HCT116 (cell line): ENCODE results near the gene AGPAT3. TPM values are rescaled to one million over a fixed set of nuclear protein-coding genes. Genes with fewer than 3 reads are reported as not detected.

Source experiments
- ATAC-seq: fragments of 200-7000 bp; cut with Tn5 transposase; 2 replicates; pipeline ENCODE4 v1.9.1; 2020; ENCODE audit warnings: mild to moderate bottlenecking, moderate library complexity
- BruUV-seq: library from RNA; stranded (reverse); fragments of 400-500 nt; replicated peaks from 2 replicates; lab custom pipeline; 2021; lab: Mats Ljungman, UMichigan
- CTCF ChIA-PET: fragments of 300-600 bp; sonication (Branson Sonifier 250); formaldehyde crosslinking; loops from one replicate; lab custom pipeline; 2021; ENCODE audit warnings: antibody characterized with exemption; lab: Charles Lee
- POLR2A ChIA-PET: fragments of 300-600, 350-600 bp; sonication (Branson Sonifier 250); formaldehyde crosslinking; loops from one replicate; lab custom pipeline; 2021; ENCODE audit warnings: antibody characterized with exemption; lab: Charles Lee
- RAD21 ChIA-PET, 2 experiments: fragments of 300-600 bp; sonication (Branson Sonifier 250); formaldehyde crosslinking; loops; one replicate each; lab custom pipeline; 2023; ENCODE audit warnings: low total read pairs in 2 of 2; ENCODE audit not compliant: uncharacterized antibody in 2 of 2, unreplicated experiment in 2 of 2, low non-redundant PET in 1 of 2; lab: Charles Lee
- DNase-seq: peaks from one replicate; pipeline ENCODE4 v3.0.0-alpha.2; 2010; ENCODE audit warnings: low read depth, low spot score
- H2AFZ ChIP-seq: fragments of 200-600 bp; shearing (Covaris generic), sonication (generic); 2 replicates; pipeline ENCODE4 v1.6.1; 2017; ENCODE audit warnings: low read depth, mixed run types, mixed read lengths, antibody characterized with exemption, low read length; ENCODE audit not compliant: poor library complexity, severe bottlenecking
- H3K27ac ChIP-seq: 2 replicates; pipeline ENCODE4 v1.5.1; 2012; ENCODE audit warnings: low read depth, low read length
- H3K27me3 ChIP-seq: fragments of 200-600 bp; sonication (generic); 2 replicates; pipeline ENCODE4 v1.6.1; 2016; ENCODE audit warnings: mixed run types, low read length, mixed read lengths; ENCODE audit not compliant: insufficient read depth
- H3K36me3 ChIP-seq, 2 experiments: fragments of 200-500 bp in 1 of 2; fragments of 200-600 bp in 1 of 2; sonication (Bioruptor generic) in 1 of 2; sonication (generic) in 1 of 2; 2 replicates each; pipeline versions ENCODE4 v1.5.1 to v1.6.1; 2014 to 2016; ENCODE audit warnings: low read length in 2 of 2, inconsistent platforms in 1 of 2, mixed read lengths in 1 of 2, mixed run types in 1 of 2; ENCODE audit not compliant: insufficient read depth in 2 of 2, control insufficient read depth in 1 of 2
- H3K4me1 ChIP-seq, 2 experiments: fragments of 200-600 bp in 1 of 2; sonication (generic) in 1 of 2; 2 replicates each; pipeline versions ENCODE4 v1.5.1 to v1.6.1; 2012 to 2017; ENCODE audit warnings: low read length in 2 of 2, inconsistent platforms in 1 of 2, mild to moderate bottlenecking in 1 of 2, mixed read lengths in 1 of 2, mixed run types in 1 of 2, moderate library complexity in 1 of 2; ENCODE audit not compliant: insufficient read depth in 2 of 2, control insufficient read depth in 1 of 2
- H3K4me2 ChIP-seq: fragments of 200-600 bp; sonication (generic); 2 replicates; pipeline ENCODE4 v1.6.1; 2017; ENCODE audit warnings: mixed run types, low read length, mixed read lengths
- H3K4me3 ChIP-seq, 2 experiments: fragments of 200-600 bp in 1 of 2; sonication (generic) in 1 of 2; replicated peaks in 1 of 2; 2 replicates each; pipeline ENCODE4 v1.5.1; 2011 to 2016; ENCODE audit warnings: low read length in 2 of 2, control low read depth in 1 of 2, low read depth in 1 of 2, mild to moderate bottlenecking in 1 of 2, mixed read lengths in 1 of 2, mixed run types in 1 of 2
- H3K79me2 ChIP-seq: fragments of 200-600 bp; sonication (generic); 2 replicates; pipeline ENCODE4 v1.6.1; 2017; ENCODE audit warnings: mild to moderate bottlenecking, mixed run types, low read length, moderate library complexity, mixed read lengths; ENCODE audit not compliant: insufficient read depth
- H3K9ac ChIP-seq: fragments of 200-600 bp; sonication (generic); 2 replicates; pipeline ENCODE4 v1.6.1; 2016; ENCODE audit warnings: low read length, mixed read lengths
- H3K9me2 ChIP-seq: fragments of 200-600 bp; sonication (generic), shearing (Covaris generic); 2 replicates; pipeline ENCODE4 v1.6.1; 2017; ENCODE audit warnings: mixed run types, mild to moderate bottlenecking, moderate library complexity; ENCODE audit not compliant: insufficient read depth
- H3K9me3 ChIP-seq, 2 experiments: fragments of 200-500 bp in 1 of 2; fragments of 200-600 bp in 1 of 2; sonication (Bioruptor generic) in 1 of 2; sonication (generic) in 1 of 2; 2 replicates each; pipeline ENCODE4 v1.6.1; 2014 to 2017; ENCODE audit warnings: low read length in 2 of 2, mixed read lengths in 2 of 2, inconsistent platforms in 1 of 2, low read depth in 1 of 2, mild to moderate bottlenecking in 1 of 2, mixed run types in 1 of 2, moderate library complexity in 1 of 2; ENCODE audit not compliant: control insufficient read depth in 1 of 2, insufficient read depth in 1 of 2
- H4K20me1 ChIP-seq: fragments of 200-600 bp; sonication (generic), shearing (Covaris generic); 2 replicates; pipeline ENCODE4 v1.6.1; 2017; ENCODE audit warnings: mixed run types, mild to moderate bottlenecking, moderate library complexity; ENCODE audit not compliant: insufficient read depth
- CEBPB ChIP-seq: IDR thresholded peaks from 2 replicates; pipeline ENCODE4 v1.6.1; 2012; ENCODE audit warnings: low read depth
- EGR1 ChIP-seq: IDR thresholded peaks from 2 replicates; pipeline ENCODE4 v1.6.1; 2012; ENCODE audit warnings: low read depth
- ELF1 ChIP-seq: IDR thresholded peaks from 2 replicates; pipeline ENCODE4 v1.6.1; 2012; ENCODE audit warnings: low read depth, borderline replicate concordance
- EZH2phosphoT487 ChIP-seq: fragments of 200-600 bp; IDR thresholded peaks from 2 replicates; pipeline ENCODE4 v1.6.1; 2018; ENCODE audit warnings: antibody characterized with exemption, borderline replicate concordance
- FOSL1 ChIP-seq: IDR thresholded peaks from 2 replicates; pipeline ENCODE4 v1.6.1; 2012; ENCODE audit warnings: low read depth
- JUND ChIP-seq: IDR thresholded peaks from 2 replicates; pipeline ENCODE4 v1.6.1; 2012
- POLR2A ChIP-seq: IDR thresholded peaks from 2 replicates; pipeline ENCODE4 v1.7.0; 2011; ENCODE audit warnings: borderline replicate concordance; ENCODE audit not compliant: insufficient read depth, insufficient read length; ENCODE audit errors: extremely low read depth
- SIN3A ChIP-seq: IDR thresholded peaks from 2 replicates; pipeline ENCODE4 v1.6.1; 2012; ENCODE audit warnings: low read depth
- SRF ChIP-seq: IDR thresholded peaks from 2 replicates; pipeline ENCODE4 v1.6.1; 2012; ENCODE audit warnings: low read depth
- TCF7L2 ChIP-seq: IDR thresholded peaks from 2 replicates; pipeline ENCODE4 v1.7.0; 2011; ENCODE audit warnings: borderline replicate concordance, inconsistent platforms; ENCODE audit not compliant: insufficient read depth, insufficient read length; ENCODE audit errors: extremely low read depth
- ZFX ChIP-seq: fragments of 450-650 bp; IDR thresholded peaks from 2 replicates; pipeline ENCODE4 v1.6.1; 2017
- intact Hi-C: fragments of 100-400 bp; cut with micrococcal nuclease; formaldehyde crosslinking; loops from 2 replicates; pipeline ENCODE4 v1.10.0; 2022
- total RNA-seq: library from RNA; stranded (reverse); gene quantifications from one replicate; pipeline ENCODE4 v1.2.1, GENCODE V29; 2021; ENCODE audit not compliant: unreplicated experiment
- TF ChIP-seq, protein P1 (sequence below): IDR thresholded peaks from 2 replicates; pipeline ENCODE4 v1.6.1; 2012
- TF ChIP-seq, protein P2 (sequence below): IDR thresholded peaks from 2 replicates; pipeline ENCODE4 v1.6.1; 2011; ENCODE audit warnings: mild to moderate bottlenecking, low read length, moderate library complexity; ENCODE audit not compliant: insufficient replicate concordance; ENCODE audit errors: extremely low read depth
- TF ChIP-seq, protein P3 (sequence below): IDR thresholded peaks from 2 replicates; pipeline ENCODE4 v1.6.1; 2012; ENCODE audit warnings: low read depth
- TF ChIP-seq, protein P4 (sequence below): IDR thresholded peaks from 2 replicates; pipeline ENCODE4 v1.6.1; 2012
- TF ChIP-seq, protein P5 (sequence below), 3 experiments: fragments of 200-600 bp in 1 of 3; sonication (generic) in 1 of 3; IDR thresholded peaks in 2 of 3; conservative IDR thresholded peaks in 1 of 3; 2 replicates each; pipeline ENCODE4 v1.5.1; 2012 to 2017; ENCODE audit warnings: low read depth in 2 of 3, low read length in 2 of 3, antibody characterized with exemption in 1 of 3, borderline replicate concordance in 1 of 3, control low read depth in 1 of 3, mild to moderate bottlenecking in 1 of 3, mixed read lengths in 1 of 3, mixed run types in 1 of 3, moderate library complexity in 1 of 3; ENCODE audit not compliant: insufficient read depth in 1 of 3

Gene AGPAT3
- total RNA-seq, 1 experiment from 2014 or later: 54.1 TPM

DNA sequence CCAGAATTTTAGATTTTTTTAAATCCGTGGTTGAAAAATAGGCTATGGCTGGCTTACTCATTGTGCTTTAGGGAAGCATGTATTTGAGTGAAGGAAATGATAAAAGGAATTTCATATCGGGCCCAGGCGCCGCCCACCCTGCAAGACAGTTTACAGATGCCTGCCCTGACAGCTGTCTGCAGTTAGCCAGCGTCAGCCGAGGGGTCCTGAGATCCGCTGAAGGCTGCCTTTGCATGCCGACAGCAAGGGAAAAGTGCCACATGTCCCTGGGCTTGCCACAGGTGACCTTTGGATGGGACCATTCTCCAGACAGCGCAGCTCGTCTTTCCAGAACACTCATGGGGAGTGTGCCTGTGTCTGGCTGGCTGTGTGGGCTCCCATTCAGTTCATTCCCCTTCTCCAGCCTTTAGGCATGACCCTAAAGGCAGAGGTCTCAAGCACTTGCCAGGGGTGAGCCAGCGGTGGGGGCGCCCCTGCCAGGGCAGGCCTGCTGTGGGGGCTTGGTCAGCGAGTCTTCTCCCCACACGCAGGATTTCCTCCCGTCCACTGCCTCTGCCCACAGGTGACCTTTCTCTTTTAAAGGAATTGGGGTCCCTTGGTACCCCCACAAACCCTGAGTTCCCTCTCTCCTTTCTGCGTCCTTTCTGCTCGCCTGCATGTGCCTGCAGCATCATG is 101.0 kb downstream of the AGPAT3 start (continued):
- TF ChIP-seq, protein P1, sequence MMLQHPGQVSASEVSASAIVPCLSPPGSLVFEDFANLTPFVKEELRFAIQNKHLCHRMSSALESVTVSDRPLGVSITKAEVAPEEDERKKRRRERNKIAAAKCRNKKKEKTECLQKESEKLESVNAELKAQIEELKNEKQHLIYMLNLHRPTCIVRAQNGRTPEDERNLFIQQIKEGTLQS: no peak
- no peak for TF ChIP-seq EZH2phosphoT487
- no peak for TF ChIP-seq ZFX
- TF ChIP-seq, protein P2, sequence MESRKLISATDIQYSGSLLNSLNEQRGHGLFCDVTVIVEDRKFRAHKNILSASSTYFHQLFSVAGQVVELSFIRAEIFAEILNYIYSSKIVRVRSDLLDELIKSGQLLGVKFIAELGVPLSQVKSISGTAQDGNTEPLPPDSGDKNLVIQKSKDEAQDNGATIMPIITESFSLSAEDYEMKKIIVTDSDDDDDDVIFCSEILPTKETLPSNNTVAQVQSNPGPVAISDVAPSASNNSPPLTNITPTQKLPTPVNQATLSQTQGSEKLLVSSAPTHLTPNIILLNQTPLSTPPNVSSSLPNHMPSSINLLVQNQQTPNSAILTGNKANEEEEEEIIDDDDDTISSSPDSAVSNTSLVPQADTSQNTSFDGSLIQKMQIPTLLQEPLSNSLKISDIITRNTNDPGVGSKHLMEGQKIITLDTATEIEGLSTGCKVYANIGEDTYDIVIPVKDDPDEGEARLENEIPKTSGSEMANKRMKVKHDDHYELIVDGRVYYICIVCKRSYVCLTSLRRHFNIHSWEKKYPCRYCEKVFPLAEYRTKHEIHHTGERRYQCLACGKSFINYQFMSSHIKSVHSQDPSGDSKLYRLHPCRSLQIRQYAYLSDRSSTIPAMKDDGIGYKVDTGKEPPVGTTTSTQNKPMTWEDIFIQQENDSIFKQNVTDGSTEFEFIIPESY: no peak
- TF ChIP-seq EGR1: no peak
- no peak for TF ChIP-seq TCF7L2
- no peak for TF ChIP-seq SIN3A

DNA sequence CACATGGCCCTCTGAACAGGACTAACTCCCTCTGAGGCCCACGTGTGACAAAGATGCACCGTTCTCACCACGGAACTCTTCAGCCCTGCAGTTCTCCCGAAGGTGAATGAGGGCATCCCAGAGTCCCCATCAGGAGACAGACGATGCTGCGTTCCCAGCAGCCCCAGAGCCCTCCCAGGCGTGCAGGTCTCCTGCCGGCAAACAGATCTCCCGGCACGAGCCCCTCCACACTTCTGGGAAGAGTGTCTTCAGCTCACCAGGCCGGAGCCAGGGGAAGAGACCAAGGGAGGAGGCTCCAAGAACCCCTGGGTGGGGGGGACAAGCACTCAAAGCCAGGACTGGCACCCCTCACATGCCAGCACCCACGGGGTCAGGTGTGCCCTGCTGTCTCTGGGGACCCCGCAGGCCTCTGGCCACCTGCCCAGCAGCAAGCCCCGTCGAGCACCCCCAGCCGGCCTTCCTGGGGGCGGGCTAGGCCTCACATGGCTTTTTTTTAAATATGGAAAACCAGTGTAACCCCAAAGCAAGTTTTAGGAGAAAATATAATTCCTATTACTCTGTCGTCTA is 102.0 kb downstream of the AGPAT3 start:
- Histone ChIP-seq H2AFZ (no peak overlapping the region), H3K27ac (no peak overlapping the region), H4K20me1 (no peaks in the 10 kb centered on the region), H3K9ac (no peak overlapping the region), H3K36me3 (no peaks in the 10 kb centered on the region), H3K9me2 (no peaks in the 10 kb centered on the region), H3K4me2 (no peak overlapping the region), H3K4me3 (no peak overlapping the region), H3K9me3 (peaks cover 0 to 4% of the 10 kb centered on the region in 2 experiments; a peak in 1 of 4 replicates), H3K27me3 (no peaks in the 10 kb centered on the region), H3K79me2 (no peaks in the 10 kb centered on the region), H3K4me1 (no peaks in the 10 kb centered on the region)
- DNase-seq: no peak
- POLR2A ChIA-PET: no interaction called here
- RAD21 ChIA-PET: no interaction called here
- no TSS peak for BruUV-seq
- CTCF ChIA-PET: no interaction called here
- ATAC-seq: no peak
- intact Hi-C loops: no loop called here
- TF ChIP-seq, protein P3, sequence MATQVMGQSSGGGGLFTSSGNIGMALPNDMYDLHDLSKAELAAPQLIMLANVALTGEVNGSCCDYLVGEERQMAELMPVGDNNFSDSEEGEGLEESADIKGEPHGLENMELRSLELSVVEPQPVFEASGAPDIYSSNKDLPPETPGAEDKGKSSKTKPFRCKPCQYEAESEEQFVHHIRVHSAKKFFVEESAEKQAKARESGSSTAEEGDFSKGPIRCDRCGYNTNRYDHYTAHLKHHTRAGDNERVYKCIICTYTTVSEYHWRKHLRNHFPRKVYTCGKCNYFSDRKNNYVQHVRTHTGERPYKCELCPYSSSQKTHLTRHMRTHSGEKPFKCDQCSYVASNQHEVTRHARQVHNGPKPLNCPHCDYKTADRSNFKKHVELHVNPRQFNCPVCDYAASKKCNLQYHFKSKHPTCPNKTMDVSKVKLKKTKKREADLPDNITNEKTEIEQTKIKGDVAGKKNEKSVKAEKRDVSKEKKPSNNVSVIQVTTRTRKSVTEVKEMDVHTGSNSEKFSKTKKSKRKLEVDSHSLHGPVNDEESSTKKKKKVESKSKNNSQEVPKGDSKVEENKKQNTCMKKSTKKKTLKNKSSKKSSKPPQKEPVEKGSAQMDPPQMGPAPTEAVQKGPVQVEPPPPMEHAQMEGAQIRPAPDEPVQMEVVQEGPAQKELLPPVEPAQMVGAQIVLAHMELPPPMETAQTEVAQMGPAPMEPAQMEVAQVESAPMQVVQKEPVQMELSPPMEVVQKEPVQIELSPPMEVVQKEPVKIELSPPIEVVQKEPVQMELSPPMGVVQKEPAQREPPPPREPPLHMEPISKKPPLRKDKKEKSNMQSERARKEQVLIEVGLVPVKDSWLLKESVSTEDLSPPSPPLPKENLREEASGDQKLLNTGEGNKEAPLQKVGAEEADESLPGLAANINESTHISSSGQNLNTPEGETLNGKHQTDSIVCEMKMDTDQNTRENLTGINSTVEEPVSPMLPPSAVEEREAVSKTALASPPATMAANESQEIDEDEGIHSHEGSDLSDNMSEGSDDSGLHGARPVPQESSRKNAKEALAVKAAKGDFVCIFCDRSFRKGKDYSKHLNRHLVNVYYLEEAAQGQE: no peak
- TF ChIP-seq SRF: no peak
- TF ChIP-seq ELF1: no peak
- no peak for TF ChIP-seq CEBPB
- TF ChIP-seq, protein P4, sequence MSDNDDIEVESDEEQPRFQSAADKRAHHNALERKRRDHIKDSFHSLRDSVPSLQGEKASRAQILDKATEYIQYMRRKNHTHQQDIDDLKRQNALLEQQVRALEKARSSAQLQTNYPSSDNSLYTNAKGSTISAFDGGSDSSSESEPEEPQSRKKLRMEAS: no peak
- TF ChIP-seq FOSL1: no peak
- no peak for TF ChIP-seq EGR1
- no peak for TF ChIP-seq TCF7L2
- TF ChIP-seq POLR2A: no peak
- no peak for TF ChIP-seq JUND
- TF ChIP-seq, protein P1: no peak
- TF ChIP-seq ZFX: no peak
- TF ChIP-seq, protein P5, sequence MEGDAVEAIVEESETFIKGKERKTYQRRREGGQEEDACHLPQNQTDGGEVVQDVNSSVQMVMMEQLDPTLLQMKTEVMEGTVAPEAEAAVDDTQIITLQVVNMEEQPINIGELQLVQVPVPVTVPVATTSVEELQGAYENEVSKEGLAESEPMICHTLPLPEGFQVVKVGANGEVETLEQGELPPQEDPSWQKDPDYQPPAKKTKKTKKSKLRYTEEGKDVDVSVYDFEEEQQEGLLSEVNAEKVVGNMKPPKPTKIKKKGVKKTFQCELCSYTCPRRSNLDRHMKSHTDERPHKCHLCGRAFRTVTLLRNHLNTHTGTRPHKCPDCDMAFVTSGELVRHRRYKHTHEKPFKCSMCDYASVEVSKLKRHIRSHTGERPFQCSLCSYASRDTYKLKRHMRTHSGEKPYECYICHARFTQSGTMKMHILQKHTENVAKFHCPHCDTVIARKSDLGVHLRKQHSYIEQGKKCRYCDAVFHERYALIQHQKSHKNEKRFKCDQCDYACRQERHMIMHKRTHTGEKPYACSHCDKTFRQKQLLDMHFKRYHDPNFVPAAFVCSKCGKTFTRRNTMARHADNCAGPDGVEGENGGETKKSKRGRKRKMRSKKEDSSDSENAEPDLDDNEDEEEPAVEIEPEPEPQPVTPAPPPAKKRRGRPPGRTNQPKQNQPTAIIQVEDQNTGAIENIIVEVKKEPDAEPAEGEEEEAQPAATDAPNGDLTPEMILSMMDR (IDR thresholded peaks at IDR 0.05 in 2 of 3, conservative IDR thresholded peaks at IDR 0.05 in 1 of 3; ENCODE audit: borderline replicate concordance in 1 of 3, insufficient read depth in 1 of 3, low read depth in 2 of 3, low read length in 2 of 3): no peak
